Fibroblast of skin of right quadriceps (primary cell): ENCODE data around the gene SHC3.
A peak's percentile ranks its signal among the peaks of the same experiment; 100 is the strongest.

Source experiments
- DNase-seq: peaks from one replicate; pipeline ENCODE4 v3.0.0-alpha.2; 2013

Gene SHC3

DNA sequence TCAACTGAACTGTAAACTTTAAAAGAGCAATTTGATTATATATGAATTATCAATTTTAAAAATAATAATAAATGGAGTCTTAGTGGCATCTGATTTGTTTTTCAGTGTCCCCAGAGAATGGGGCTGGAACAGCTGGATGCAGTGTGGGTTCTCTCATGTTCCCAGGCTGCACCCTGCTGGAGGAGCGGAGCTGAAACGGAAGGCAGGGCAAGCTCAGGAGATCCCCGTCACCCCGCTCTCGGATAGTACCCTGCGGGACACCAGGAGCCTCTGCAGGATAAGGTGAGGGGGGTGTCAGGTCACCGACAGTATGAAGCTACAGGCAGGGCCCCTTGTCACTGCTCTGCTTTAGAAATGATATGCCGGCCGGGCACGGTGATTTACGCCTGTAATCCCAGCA lies 130.0 kb downstream of the SHC3 start:
- DNase-seq, result no peak

DNA sequence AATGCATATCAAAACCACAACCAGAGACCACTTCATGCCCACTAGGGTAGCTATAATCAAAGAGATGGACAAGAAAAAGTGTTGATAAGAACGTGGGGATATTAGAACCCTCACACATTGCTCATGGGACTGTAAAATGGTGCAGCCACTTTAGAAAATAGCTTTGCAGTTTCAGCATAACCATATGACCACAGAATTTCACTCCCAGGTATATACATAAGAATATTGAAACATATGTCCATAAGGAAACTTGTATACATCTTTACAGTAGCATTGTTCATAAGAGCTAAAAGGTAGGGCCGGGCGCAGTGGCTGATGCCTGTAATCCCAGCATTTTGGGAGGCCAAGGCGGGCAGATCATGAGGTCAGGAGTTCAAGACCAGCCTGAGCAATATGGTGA lies 131.0 kb downstream of the SHC3 start:
- DNase-seq, result no peak

DNA sequence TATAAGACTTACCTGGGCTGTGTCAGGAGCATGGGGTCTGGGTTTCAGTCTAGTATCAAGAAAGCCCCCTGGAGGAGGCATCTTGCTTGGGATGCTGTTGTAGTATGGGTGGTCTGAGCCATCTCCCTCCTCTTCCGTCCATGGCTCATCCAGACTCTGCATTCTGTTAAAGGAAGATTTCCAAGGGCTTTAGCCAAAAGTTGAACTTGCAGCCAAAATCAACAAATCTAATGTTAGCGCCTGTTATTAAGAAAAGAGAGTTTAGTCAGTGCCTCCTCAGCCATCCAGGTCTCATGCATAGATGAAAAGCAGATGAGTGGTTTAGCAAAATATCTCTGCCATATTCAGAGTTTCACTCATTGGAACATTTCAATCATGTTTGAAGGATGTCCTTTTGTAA lies 131.8 kb downstream of the SHC3 start:
- DNase-seq, result peak; percentile 47

DNA sequence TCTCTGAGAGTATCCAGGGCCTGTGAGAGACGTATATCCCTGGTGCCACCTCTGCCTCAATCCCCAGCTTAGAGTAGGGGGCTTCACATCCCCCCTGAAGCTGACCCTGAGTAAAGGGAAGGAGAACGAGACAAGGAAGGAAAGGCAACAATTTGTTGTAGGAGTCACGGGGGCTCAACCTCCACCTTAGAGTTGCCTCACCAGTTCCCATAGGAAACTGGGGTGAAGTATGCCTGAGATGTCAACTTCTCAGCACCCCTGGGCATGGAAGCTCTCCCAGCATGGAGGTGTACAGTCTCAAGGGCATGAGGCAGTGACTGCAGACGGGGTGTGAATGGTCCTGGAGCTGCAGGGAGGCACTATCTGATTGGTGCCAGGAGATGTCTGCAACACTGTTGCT lies 133.7 kb downstream of the SHC3 start:
- DNase-seq, result no peak

DNA sequence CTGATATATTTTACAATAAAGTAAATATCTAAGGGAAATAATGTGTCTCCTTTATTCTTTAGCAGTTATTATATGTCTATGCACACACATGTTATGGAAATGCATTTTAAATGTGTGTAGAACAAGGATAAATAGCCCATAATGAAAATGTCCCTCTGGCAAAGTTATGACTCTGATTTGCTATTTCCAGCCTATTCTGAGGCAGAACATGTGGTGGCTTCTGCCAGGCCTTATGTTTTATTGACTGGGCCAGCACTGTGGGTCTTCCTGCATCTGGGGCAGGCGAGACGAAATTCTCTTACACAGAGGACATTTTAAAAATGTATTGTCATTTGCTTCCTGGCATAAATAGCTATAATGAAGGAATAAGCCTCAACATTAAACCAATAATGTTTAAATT lies 134.5 kb downstream of the SHC3 start:
- DNase-seq, result no peak

DNA sequence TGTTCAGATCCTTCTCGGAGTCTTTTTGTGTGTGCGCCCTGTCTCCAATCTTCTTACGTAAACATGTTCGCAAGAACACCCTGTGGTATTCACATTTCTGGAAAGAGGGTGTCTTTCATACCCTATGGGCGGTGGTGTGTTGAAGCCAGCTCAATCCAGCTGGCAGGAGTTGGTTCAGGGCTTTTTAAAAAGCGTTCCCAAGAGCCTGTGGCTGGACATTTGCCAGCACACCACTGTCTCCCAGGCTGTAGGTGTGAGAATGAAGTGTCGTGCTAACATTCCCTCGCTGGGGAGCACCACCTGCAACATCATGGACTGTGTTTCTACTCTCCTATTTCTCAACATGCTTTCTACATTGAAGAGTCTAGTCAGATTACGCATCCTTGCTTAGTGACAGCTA lies 135.6 kb downstream of the SHC3 start:
- no peak for DNase-seq

DNA sequence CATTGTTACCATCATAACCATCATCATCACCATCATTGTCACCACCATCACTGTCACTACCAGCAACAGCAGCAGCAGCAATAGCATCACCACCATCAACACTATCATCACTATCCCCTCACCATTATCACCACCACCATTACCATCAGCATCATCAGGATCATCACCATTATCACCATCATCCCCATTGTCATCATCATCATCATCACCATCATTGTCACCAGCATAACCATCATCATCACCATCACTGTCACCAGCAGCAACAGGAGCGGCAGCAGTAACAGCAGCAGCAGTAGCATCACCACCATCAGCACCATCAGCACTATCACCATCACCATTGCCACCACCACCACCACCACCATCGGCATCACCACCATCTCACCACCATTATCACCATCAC lies 139.0 kb downstream of the SHC3 start:
- no peak for DNase-seq

DNA sequence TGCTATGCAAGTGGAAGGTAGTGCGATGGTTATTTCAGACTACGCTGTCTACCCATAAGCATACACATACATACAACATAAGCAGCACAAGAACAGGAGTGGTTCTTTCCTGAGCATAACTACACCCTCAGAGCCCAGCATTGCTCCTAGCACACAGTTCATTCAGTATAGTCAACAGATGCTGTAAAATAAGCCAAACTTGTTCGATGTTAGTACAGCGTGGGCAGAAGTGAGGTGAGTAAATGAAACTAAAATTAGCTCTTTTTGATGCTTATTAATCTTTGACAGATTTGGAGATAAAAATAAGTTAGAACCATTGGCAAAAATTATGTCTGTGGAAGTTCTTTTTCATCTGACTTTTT lies 139.5 kb downstream of the SHC3 start:
- no peak for DNase-seq

DNA sequence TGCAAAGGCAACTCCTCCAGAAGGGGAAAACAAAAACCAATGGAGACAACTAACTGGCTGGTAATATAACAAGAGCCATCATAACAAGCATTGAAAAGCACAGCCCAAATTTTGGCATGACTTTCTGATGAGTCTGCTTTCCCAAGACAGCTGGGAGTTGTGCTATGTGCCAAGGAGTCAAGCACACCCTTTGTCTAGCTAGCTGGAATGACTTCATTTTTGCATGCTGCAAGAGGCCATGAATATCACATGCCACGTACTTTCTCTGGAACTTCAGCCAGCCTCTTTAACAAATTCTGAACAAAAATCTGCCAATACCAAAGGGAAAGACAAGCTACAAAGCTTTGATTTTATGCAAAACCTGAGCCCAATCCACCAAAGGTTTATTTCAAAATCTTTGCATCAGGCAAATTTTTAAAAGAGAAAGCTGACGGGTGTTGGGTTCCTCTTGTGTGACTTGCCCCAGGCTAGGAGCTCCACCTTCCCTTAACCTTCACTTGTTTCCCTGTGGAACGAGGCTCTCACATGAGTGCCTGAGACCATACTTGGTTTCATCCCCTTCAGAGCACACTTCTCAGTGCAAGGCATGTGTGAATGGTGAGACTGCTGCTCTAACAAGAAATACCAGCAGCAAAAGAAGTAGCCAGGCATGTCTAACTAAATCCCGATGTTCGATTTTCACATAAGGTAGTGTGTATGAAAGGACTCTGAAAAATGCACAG lies 140.1 kb downstream of the SHC3 start:
- peak; percentile 87 for DNase-seq

DNA sequence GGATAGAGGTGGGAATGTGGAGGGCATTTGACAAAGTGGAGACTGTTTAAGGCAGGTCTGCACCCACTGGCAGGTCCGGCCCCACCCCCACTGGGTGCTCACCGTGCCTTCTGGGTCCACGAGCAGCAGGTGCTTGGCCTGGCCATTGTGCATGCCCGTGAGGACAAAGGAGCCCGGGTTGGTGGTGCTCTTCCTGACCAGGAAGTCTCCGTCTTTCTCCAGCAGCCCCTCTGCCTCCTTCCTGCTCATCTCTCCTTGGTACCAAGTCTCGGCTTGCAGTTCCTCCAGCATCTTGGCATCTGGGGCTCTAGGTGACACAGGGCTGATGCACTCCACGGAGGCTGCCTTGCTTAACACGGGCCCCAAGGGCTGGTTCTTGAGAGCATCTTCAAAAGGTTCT lies 140.7 kb downstream of the SHC3 start:
- no peak for DNase-seq

DNA sequence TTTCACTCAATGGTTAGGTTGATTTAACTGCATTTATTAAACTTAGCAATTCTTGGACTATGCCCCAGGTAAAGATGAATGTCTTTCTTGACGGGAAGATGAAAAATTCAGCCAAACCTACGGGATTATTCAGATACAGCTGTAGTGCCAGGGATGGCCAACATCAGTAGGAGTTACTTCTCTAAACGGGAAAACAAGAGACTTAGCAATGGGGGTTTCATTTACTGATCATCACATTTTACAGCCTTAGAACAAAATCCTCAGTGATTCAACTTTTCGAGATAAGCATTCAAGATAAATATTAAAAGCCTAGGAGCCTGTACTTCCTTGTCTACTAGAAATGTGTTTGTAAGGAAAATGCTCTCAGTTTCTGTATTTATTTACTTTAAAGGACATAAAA lies 141.3 kb downstream of the SHC3 start:
- DNase-seq, result no peak

DNA sequence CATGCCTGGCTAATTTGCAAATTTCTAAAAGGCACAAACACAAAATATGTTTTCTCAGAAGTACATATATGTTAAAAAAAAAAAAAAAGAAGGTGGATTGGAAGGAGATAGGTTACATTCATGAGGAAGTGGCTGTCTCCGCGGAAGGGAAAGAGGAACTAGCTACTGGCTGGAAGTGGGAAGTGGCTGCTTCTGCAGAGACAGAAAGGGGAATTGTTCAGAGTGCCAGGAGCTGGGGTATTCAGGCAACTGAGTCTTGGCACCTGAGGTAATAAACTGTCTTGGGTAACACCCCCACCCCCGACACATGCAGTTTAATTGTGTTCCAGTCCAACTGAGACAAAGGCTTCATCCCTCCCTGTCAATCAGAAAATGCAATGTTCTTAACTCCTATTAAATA lies 141.7 kb downstream of the SHC3 start:
- DNase-seq, result no peak

DNA sequence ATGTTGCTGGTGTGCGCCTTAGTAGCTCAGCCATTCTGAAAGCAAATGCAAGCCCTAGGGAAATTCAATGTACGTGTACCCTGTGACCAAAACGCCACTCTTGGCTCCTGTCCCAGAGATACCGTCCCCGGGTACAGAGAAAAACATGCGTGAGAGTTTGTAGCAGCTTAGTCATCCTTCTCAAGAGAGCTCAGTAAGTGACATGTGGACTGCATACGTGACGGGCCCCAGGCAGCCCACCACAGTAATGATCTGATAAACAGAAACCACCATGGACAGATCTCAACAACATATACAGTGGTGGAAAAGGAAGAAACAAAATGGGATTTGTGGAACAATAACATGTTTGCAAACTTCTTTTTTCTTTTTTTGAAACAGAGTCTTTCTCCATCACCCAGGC lies 142.2 kb downstream of the SHC3 start:
- peak; percentile 66 for DNase-seq

DNA sequence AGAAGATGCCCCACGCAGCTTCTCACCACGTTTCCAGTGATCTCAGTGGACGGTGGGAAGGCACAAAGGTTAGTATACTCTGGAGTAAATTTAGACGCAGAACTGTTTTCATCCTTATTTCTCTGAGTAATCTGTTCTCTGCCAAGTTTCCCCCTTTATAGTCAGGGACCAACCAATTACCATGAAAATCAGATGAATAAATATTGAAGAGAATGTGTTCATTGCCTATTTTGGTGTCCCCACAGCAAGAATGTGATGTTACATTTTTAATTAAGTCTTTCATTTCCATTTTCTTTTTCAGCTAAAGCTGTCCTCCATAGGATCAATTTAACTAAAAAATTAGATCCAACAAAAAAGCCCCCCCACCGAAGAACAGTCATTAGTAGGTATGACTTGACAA lies 146.0 kb downstream of the SHC3 start:
- no peak for DNase-seq

DNA sequence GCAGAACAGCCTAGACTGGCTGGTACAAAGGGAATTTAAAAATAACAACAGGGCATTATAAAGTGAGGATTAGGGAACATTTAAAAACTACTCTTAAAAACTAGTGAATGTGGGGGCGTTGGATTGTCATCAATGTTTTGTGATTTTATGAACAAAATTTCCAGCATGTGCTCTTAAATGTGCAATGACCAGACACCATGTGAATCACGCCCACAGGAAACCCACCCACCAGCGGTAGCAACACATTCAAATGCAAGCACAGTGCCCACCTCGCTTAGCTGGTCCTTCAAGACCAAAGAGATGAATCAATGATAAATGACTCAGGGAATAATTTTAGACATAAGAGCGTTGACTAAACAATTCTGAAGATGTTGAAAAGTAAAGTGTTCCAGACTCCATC lies 146.4 kb downstream of the SHC3 start:
- no peak for DNase-seq

DNA sequence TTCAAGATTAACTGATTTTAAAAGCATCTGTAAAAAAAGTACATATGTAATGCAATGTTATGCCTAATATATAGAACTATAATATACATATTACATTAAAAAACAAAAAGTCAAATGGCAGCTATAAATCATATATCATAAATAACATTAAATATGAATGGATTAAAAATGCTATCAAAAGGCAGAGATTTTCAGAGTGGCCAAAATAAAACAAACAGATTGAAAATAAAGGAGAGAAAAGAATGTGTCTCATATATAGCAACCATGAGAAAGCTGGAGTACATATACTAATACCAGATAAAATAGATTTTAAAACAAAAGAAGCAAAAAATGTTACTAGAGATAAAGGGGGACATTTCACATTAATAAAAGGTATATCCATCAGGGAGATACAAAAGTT lies 148.8 kb downstream of the SHC3 start:
- no peak for DNase-seq

DNA sequence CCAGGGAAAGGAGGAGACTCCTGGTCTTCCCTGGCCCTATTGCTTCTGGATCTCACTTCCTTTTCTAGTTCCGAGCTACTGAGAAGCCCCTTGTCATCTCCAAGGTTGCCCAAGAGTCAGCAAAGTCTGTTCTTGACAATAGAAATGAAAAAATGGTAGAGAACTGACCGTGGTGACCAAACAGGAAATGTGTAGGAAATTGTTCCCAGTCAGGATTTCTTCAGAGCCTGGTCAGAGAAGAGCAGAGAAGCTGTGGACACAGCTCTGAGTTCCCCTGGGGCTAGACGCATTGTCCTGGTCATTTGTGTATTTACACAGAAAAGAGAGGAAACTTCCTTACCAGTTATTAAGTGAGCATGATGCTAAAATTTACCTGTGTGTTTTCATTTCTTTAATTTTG lies 151.7 kb downstream of the SHC3 start:
- no peak for DNase-seq

DNA sequence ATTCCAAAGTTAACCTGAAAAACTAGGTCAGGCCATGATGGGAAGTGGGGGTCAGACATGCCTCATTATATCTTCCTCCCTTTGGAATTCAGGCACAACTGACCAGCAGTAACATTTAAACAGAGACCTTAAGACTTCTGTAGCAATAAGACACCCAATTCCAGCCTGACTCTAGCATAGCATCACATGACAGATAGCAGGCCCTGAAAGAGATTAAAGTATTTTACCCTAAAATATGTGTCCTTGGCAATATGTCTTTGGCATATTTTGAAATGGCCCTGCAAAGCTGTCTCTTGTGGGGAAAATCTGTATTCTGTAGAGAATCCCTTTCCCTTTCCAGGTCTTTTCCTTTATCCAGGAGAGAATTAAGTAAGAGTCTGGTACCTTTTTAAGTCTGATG lies 153.1 kb downstream of the SHC3 start:
- no peak for DNase-seq

DNA sequence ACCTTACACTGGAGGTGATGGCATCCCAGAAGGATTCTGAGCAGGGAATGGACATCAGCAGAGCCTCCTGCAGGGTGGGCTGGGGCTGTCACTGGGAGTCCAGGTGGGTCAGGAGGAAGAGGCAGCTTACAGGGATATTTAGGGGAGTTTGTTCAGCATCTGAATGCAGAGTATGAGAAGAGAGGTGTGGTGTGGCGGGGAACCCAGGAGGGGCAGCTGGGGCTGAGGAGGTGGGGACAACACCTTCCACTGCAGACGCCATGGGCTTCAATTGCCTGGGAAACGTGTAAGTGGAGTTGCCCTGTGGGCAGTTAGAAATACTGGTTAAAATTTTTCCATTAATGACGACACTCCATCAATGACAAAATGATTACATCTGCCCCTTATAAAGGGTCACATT lies 153.9 kb downstream of the SHC3 start:
- no peak for DNase-seq

DNA sequence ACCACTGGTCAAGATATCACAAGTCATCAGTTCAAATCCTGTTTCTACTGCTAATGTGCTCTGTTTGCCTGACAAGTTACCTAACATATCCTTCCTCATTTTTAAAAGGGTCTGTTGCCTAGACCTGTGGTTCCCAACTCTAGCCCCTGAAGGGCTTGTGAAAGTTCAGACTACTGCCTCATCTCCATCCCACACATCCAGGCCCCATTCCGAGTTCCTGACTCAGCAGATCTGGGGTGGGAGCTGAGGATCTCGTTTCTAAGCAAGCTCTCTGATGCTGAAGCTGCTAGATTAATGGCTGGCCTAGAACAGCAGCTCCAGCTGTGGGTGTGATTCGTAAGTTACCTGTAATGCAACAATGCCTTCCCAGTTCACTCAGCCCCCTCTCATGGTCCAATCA lies 154.9 kb downstream of the SHC3 start:
- peak; percentile 21 for DNase-seq

DNA sequence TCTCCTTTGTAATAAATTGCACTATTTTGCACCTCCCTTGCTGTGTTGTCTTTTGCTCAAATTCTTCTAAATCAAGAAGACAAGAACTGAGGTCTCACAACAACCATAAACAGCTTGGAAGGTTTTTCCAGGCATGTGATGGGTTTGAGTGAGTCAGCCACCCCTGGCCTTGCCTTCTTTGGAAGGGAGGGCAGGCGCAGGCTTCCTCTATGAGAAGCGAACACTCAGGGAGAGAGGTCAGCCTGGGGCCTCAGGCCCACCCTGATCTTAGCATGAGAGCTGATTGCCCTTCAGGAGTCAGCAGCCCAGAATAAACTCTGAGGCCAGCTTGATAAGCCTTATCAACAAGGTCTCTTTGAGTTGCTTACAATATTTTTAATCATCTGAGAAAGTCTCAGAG lies 155.7 kb downstream of the SHC3 start:
- peak; percentile 58 for DNase-seq

DNA sequence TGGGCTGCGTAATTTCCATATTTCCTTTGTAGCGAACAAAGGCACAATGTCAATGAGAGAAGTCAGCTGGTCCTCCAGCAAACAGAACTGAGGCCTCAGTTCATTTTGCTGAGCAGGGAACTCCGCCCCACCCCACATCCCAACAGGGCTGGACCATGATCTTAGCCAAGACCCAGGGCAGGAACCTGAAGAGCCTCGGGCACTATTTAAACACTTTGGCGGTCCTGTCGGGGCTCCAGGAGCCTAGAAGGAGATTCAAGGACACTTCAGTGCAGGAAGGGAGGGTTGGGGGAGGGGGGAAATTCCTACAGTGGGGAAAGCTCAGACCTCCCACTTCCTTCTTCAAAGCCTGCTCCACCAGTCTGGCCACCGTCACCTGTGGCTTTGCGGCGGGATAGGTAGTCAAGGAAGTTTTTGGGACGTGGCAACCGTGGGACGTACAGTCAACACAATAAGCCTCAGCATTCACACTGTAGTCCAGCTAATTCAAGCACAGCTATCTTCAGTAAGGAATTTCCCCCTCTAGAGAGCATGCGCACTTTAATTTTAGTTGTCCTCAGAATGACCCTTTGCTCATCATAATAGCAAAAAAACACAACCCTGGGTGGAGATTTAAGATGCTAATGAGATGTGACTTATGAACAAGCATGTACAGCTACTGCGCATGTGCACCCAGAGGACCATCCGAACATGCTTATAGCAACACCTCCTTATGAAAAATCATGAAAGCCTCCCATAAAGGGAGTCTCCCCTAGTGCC lies 156.4 kb downstream of the SHC3 start:
- DNase-seq, result peak; percentile 32

DNA sequence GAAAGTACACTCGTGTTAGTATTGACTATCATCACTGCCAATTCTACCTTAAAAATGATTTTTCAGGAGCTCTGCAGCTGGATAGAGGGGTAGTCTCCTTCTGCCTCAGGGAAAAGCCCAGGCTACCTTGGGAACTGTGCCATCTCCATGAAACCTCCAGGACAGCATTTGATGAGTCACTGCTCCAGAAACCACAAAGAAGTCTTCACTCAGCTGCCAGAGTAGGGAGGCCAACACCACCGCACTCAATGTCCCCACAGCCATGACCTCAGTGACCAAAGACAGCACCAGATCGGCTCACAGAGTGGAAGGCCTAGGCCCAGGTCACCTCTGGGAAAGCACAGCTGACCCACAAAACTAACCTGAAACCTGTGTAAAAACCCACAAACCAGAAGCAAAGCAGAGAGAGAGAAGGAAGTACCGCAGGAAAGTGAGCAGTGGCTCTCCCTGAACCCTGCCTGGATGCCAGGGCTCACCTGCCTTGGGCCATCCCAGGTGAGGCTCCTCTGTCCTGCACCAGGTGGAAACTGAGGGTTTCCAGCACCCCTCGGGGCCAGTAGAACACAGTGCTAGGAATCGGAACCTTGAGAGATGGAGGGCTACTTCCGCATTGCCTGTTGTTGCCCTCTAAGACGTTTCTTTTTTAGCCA lies 157.3 kb downstream of the SHC3 start:
- DNase-seq, result peak; percentile 85

DNA sequence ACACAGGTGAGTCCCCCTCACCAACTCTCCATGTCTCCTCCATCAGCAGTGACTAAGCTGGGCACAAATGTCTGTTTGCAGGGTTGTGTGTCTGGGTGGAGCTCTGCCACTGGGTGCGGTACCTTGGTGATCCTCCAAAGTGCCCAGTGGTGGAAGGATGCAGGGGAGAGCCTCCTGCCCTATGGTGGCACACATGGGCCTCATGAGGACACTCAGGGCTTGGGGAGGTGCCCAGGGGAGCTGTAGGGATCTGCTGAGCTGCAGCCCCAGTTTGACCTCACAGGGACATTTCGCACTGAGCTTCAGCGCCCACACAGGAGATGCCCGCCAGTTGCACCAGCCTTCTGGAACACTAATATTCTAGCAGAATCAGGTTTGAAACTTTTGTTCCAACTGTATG lies 157.9 kb downstream of the SHC3 start:
- DNase-seq, result no peak
